Activated naive CD8-positive, alpha-beta T cell treated with anti-CD3 and anti-CD28 coated beads for 36 hours (primary cell): ENCODE results near the gene ACAA2. TPM values are rescaled to one million over a fixed set of nuclear protein-coding genes. Genes with fewer than 3 reads are reported as not detected.
"Not testable (repeated sequence)": the region's sequence is repeated elsewhere in the genome, so short reads cannot be mapped to it uniquely, and the experiment has no call there.

Source experiments
- DNase-seq: peaks from one replicate; pipeline ENCODE4 v3.0.0; 2021
- H3K27ac Mint-ChIP-seq: one replicate; pipeline ENCODE4 v1.8.0; 2022; ENCODE audit warnings: mild to moderate bottlenecking, moderate library complexity, mixed read lengths
- H3K27me3 Mint-ChIP-seq: one replicate; pipeline ENCODE4 v1.8.0; 2022; ENCODE audit warnings: mild to moderate bottlenecking, mixed read lengths
- H3K36me3 Mint-ChIP-seq: one replicate; pipeline ENCODE4 v1.8.0; 2021; ENCODE audit warnings: mild to moderate bottlenecking, mixed read lengths
- H3K4me1 Mint-ChIP-seq: one replicate; pipeline ENCODE4 v1.8.0; 2021; ENCODE audit warnings: mixed read lengths
- H3K4me3 Mint-ChIP-seq: one replicate; pipeline ENCODE4 v1.8.0; 2022; ENCODE audit warnings: mild to moderate bottlenecking, moderate library complexity, mixed read lengths
- H3K9me3 Mint-ChIP-seq: one replicate; pipeline ENCODE4 v1.8.0; 2022; ENCODE audit warnings: mixed read lengths
- total RNA-seq, 2 experiments: library from RNA; stranded (reverse); gene quantifications; one replicate each; pipeline ENCODE4 v1.2.3, GENCODE V29; 2021

ACAA2 gene
- total RNA-seq, 2 experiments from 2014 or later: 76.3 to 80.3 TPM

DNA sequence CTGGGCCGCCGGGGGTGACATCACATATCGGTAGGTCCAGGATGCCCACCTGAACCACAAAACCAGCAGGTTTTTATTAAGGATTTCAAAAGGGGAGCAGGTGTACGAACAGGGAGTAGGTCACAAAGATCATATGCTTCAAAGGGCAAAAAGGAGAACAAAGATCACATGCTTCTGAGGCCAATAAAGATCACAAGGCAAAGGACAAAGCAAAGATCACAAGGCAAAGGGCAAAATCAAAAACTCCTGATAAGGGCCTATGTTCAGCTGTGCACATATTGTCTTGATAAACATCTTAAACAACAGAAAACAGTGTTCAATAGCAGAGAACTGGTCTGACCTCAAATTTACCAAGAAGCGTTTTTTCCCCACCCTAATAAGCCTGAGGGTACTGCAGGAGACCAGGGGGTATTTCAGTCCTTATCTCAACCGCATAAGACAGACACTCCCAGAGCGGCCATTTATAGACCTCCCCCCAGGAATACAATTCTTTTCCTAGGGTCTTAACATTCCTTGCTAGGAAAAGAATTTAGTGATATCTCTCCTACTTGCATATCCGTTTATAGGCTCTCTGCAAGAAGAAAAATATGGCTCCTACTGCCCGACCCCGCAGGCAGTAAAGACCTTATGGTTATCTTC, 4.7 kb downstream of the ACAA2 start:
- H3K9me3 Mint-ChIP-seq, H3K4me3 Mint-ChIP-seq, H3K27me3 Mint-ChIP-seq, DNase-seq, H3K27ac Mint-ChIP-seq: not testable (repeated sequence)
- H3K4me1 Mint-ChIP-seq: peaks cover 33% of the 10 kb centered on the region
- peaks cover 40% of the 10 kb centered on the region for H3K36me3 Mint-ChIP-seq

GRCh38 chr18:49804096-49804495, 9.2 kb downstream of the ACAA2 start:
- H3K27me3 Mint-ChIP-seq: no peaks in the 10 kb centered on the region
- peaks cover 6% of the 10 kb centered on the region for H3K9me3 Mint-ChIP-seq
- no peak for DNase-seq
- no peak overlapping the region for H3K4me3 Mint-ChIP-seq
- peaks cover 18% of the 10 kb centered on the region for H3K4me1 Mint-ChIP-seq
- peaks cover 39% of the 10 kb centered on the region for H3K36me3 Mint-ChIP-seq
- no peak overlapping the region for H3K27ac Mint-ChIP-seq

GRCh38 chr18:49802623-49803022, 10.7 kb downstream of the ACAA2 start:
- no peaks in the 10 kb centered on the region for H3K27me3 Mint-ChIP-seq
- H3K4me1 Mint-ChIP-seq: peaks cover 18% of the 10 kb centered on the region
- H3K9me3 Mint-ChIP-seq: no peaks in the 10 kb centered on the region
- H3K4me3 Mint-ChIP-seq: no peak overlapping the region
- H3K36me3 Mint-ChIP-seq: peaks cover 32% of the 10 kb centered on the region
- no peak for DNase-seq
- no peak overlapping the region for H3K27ac Mint-ChIP-seq

DNA sequence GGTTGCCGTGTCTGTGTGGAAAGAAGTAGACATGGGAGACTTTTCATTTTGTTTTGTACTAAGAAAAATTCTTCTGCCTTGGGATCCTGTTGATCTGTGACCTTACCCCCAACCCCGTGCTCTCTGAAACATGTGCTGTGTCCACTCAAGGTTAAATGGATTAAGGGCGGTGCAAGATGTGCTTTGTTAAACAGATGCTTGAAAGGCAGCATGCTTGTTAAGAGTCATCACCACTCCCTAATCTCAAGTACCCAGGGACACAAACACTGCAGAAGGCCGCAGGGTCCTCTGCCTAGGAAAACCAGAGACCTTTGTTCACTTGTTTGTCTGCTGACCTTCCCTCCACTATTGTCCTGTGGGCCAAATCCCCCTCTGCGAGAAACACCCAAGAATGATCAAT, 12.8 kb downstream of the ACAA2 start:
- Mint-ChIP-seq H3K36me3 (peaks cover 29% of the 10 kb centered on the region), H3K4me1 (peaks cover 29% of the 10 kb centered on the region)
- not testable (repeated sequence) for DNase-seq, H3K27ac Mint-ChIP-seq, H3K9me3 Mint-ChIP-seq, H3K4me3 Mint-ChIP-seq, H3K27me3 Mint-ChIP-seq

DNA sequence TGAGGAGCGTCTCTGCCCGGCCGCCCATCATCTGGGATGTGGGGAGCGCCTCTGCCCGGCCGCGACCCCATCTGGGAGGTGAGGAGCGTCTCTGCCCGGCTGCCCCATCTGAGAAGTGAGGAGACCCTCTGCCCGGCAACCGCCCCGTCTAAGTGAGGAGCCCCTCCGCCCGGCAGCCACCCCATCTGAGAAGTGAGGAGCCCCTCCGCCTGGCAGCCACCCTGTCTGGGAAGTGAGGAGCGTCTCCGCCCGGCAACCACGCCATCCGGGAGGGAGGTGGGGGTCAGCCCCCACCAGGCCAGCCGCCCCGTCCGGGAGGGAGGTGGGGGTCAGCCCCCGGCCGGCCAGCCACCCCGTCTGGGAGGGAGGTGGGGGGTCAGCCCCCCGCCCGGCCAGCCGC, 13.5 kb downstream of the ACAA2 start:
- not testable (repeated sequence) for H3K9me3 Mint-ChIP-seq, H3K4me3 Mint-ChIP-seq, DNase-seq, H3K27me3 Mint-ChIP-seq, H3K27ac Mint-ChIP-seq
- H3K4me1 Mint-ChIP-seq: peaks cover 31% of the 10 kb centered on the region
- H3K36me3 Mint-ChIP-seq: peaks cover 32% of the 10 kb centered on the region

GRCh38 chr18:49798001-49798400, 15.3 kb downstream of the ACAA2 start:
- Mint-ChIP-seq H3K9me3 (no peaks in the 10 kb centered on the region), H3K36me3 (peaks cover 30% of the 10 kb centered on the region), H3K4me3 (no peak overlapping the region), H3K4me1 (peaks cover 23% of the 10 kb centered on the region), H3K27me3 (no peaks in the 10 kb centered on the region), H3K27ac (no peak overlapping the region)
- no peak for DNase-seq

DNA sequence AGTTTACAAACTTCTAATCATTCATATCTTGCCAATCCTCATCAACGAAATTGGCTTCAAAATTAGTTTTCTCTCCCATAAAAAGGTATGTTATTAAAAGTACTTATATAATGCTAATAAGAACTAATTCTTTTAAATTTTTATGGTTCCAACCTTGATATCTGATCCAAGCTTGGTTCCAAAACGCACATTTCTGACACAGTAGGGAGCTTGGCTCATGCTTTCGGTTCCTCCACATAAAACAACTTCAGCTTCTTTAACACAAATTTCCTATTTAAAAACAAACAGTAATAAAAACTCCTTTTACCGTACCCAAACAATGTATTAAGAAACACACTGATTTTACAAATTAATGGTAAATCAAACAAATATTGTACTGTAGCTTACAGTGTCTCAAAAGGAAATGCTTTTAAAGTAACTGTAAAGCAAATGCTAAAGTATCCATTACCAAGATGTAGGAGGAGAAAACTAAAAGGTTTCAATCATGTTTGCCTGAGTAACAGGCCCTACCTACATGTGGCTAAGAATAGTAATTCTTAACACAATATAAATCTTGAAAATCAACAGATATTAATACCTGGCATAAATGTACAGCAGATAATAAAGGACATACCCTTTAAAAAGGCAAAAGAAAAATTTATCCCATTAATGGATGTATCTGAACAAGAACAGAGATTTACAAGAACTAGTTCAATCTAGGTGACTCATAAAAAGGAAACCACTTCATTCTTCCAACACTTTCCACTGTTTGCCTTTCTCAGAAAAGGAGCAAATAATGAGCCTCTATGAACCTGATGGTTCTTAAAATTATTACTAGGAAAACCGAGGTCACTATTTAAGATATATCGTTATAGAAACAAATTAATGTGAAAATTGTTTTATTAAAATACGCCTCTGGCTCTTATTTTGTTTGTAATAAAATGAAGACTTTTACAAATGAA, 17.5 kb downstream of the ACAA2 start:
- no peak for DNase-seq
- Mint-ChIP-seq H3K9me3 (no peaks in the 10 kb centered on the region), H3K4me3 (no peak overlapping the region), H3K27me3 (no peaks in the 10 kb centered on the region), H3K4me1 (peaks cover 19% of the 10 kb centered on the region), H3K27ac (peak overlapping the region; percentile 49), H3K36me3 (peaks cover 28% of the 10 kb centered on the region)

DNA sequence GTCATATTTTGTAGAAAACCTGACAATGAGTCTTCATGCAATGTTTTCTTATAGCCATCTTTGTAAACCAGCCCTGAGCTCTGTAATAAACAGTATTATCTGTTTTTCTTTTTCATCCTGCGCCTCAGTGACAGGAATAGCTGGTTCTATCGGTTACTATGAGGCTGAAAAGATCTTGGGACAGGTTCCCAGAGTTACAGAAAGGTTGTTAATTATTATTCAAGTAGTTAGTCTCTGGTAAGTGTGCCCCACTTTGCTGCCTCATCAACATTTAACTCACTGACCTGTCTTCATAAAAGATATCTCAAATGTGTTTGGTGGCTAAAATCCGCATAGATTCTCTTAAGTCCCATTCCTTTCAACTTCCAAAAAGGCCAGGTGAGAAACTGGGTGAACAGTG, 18.6 kb downstream of the ACAA2 start:
- H3K27ac Mint-ChIP-seq: no peak overlapping the region

DNA sequence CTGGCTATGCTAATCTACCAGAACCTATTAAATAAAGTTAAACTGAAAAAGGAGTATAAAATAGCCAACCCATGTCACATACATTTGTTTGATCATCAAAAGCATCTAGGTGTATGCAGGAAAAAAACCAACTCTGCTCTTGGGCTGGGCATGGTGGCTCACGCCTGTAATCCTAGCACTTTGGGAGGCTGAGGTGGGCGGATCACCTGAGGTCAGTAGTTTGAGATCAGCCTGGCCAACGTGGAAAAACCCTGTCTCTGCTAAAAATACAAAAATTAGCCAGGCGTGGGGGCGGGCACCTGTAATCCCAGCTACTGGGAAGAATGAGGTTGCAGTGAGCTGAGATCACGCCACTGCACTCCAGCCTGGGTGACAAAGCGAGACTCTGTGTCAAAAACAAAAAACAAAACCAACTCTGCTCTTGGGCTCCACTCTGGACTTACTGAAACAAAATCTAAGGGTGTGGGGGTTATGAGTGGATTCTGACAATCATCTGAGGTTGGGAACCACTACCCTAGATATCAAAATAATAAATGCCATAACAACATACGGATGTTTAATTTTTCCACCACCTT, 23.7 kb downstream of the ACAA2 start:
- peaks cover 35% of the 10 kb centered on the region for H3K4me1 Mint-ChIP-seq
- not testable (repeated sequence) for H3K27ac Mint-ChIP-seq, H3K27me3 Mint-ChIP-seq, H3K4me3 Mint-ChIP-seq, H3K9me3 Mint-ChIP-seq
- peaks cover 43% of the 10 kb centered on the region for H3K36me3 Mint-ChIP-seq
- DNase-seq: peak; percentile 13

More for the DNA sequence above, 18.6 kb downstream of the ACAA2 start:
- H3K36me3 Mint-ChIP-seq: peaks cover 34% of the 10 kb centered on the region
- no peak for DNase-seq
- no peaks in the 10 kb centered on the region for H3K27me3 Mint-ChIP-seq
- H3K4me3 Mint-ChIP-seq: no peak overlapping the region
- H3K4me1 Mint-ChIP-seq: peaks cover 24% of the 10 kb centered on the region
- no peaks in the 10 kb centered on the region for H3K9me3 Mint-ChIP-seq

DNA sequence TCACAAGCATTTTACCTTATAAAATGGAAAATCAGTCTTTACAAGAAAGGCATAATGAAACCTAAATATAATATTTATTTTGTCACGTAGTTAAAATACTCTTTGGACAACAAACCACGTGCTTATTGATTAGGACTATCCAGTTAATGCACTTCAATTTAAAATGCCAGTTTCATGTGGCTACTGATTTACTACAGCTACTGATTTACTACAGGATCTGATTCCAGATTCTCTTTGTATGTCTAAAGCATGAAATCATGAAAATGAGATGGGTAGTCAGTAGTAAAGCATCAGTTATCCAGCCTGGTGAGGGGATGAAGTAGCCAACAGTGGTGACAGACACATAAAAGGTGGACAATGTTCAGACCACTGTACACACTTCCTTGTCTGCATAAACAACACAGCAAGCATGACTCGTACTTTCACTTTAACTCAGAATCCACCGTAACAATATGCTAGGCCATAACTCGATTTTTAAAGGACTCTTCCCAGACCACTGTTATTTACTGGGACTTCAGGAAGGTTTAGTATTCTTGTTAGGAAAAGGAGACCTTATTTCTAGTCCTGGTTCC, 24.9 kb downstream of the ACAA2 start:
- H3K27me3 Mint-ChIP-seq: no peaks in the 10 kb centered on the region
- H3K9me3 Mint-ChIP-seq: no peaks in the 10 kb centered on the region
- no peak for DNase-seq
- peaks cover 37% of the 10 kb centered on the region for H3K4me1 Mint-ChIP-seq
- H3K36me3 Mint-ChIP-seq: peaks cover 49% of the 10 kb centered on the region
- no peak overlapping the region for H3K4me3 Mint-ChIP-seq
- no peak overlapping the region for H3K27ac Mint-ChIP-seq

DNA sequence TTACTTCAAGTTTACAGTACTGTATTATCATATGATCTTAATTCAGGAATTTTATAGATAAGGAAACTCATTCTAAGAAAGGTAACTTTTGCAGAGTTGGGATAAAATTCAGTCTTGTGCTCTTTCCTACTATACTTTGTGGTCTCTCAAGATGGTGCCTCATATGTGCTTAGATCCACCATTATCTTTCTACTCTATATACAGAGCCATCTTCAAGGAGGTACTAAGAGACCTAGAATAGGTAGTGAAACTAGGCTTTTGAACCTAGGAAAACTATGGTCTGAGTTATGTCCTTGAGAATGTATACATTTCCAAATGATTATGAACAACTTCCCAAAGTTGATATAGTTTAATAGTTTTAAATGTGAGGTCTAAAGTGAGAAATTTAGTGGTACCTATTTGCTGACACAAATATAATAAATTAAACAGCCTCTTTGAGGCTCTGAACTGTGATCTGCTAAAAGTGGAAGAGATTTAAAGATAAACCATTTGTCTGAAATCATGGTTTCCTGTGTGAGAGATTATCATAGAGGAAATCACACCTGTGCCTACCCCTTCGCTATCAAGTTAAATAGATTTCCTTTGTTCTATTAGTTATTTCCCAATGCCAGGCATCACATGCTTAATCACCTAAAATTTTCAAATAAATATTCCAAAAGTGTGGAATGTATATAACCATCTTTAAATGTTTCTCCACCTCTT, 27.2 kb downstream of the ACAA2 start:
- no peak overlapping the region for H3K4me3 Mint-ChIP-seq
- no peaks in the 10 kb centered on the region for H3K27me3 Mint-ChIP-seq
- no peaks in the 10 kb centered on the region for H3K9me3 Mint-ChIP-seq
- no peak overlapping the region for H3K27ac Mint-ChIP-seq
- no peak for DNase-seq
- H3K36me3 Mint-ChIP-seq: peaks cover 51% of the 10 kb centered on the region
- H3K4me1 Mint-ChIP-seq: peaks cover 37% of the 10 kb centered on the region

GRCh38 chr18:49784427-49785185, 28.7 kb downstream of the ACAA2 start:
- Mint-ChIP-seq H3K4me1 (peaks cover 30% of the 10 kb centered on the region), H3K27ac (no peak overlapping the region), H3K36me3 (peaks cover 50% of the 10 kb centered on the region), H3K4me3 (no peak overlapping the region), H3K9me3 (no peaks in the 10 kb centered on the region), H3K27me3 (no peaks in the 10 kb centered on the region)
- no peak for DNase-seq

DNA sequence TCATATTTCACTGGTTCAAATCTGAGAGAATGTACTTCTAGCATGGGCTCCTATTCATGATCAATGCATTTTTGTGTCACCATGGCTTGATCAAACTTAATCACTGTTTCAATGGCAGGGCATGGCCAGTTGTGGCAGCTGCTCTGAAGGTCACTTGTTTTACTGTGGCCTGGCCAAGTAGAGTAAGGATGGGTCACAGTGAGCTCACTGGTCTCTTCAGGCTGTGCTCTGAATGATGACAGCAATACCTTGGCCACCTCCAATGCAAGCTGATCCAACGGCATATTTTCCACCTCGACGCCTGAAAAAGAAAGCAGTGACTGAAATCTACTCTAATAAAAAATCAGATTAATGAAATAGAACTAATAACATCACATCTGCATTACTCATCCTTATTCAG, 29.7 kb downstream of the ACAA2 start:
- not testable (repeated sequence) for DNase-seq, H3K9me3 Mint-ChIP-seq, H3K27me3 Mint-ChIP-seq, H3K4me3 Mint-ChIP-seq, H3K27ac Mint-ChIP-seq
- peaks cover 50% of the 10 kb centered on the region for H3K36me3 Mint-ChIP-seq
- peaks cover 22% of the 10 kb centered on the region for H3K4me1 Mint-ChIP-seq

- H3K4me1 Mint-ChIP-seq: no peaks in the 10 kb centered on the region
- peaks cover 49% of the 10 kb centered on the region for H3K36me3 Mint-ChIP-seq
- H3K9me3 Mint-ChIP-seq: peaks cover 23% of the 10 kb centered on the region
- no peaks in the 10 kb centered on the region for H3K27me3 Mint-ChIP-seq
- H3K27ac Mint-ChIP-seq: no peak overlapping the region
- no peak overlapping the region for H3K4me3 Mint-ChIP-seq
- DNase-seq: no peak
Measured at GRCh38 chr18:49778826-49779465, 34.4 kb downstream of the ACAA2 start.
